CD4-positive, alpha-beta T cell treated with Interleukin-15 for 1 hour (primary cell): ENCODE results near the gene CLCF1.

Experiments used
- DNase-seq: peaks from one replicate; pipeline ENCODE4 v3.0.0-alpha.2; 2020

Gene CLCF1

GRCh38 chr11:67372993-67373647 is at the start of gene CLCF1:
Gene CLCF1 (minus strand): TSS chr11:67373598. CDS start chr11:67373539, 59 bp downstream.
- peak; percentile 55 for DNase-seq

GRCh38 chr11:67422891-67423290 is 49.5 kb upstream of the CLCF1 start:
- DNase-seq: no peak

- no peak for DNase-seq
Measured at GRCh38 chr11:67421430-67422031, 48.1 kb upstream of the CLCF1 start.

- DNase-seq: peak; percentile 97
Measured at GRCh38 chr11:67420646-67421429, 47.4 kb upstream of the CLCF1 start.

- no peak for DNase-seq
Measured at GRCh38 chr11:67420147-67420645, 46.8 kb upstream of the CLCF1 start.

- DNase-seq: no peak
Measured at GRCh38 chr11:67419325-67420049, 46.1 kb upstream of the CLCF1 start.

- peak; percentile 71 for DNase-seq
Measured at GRCh38 chr11:67418476-67419281, 45.3 kb upstream of the CLCF1 start.

GRCh38 chr11:67417425-67417824 is 44.0 kb upstream of the CLCF1 start:
- no peak for DNase-seq

- peak; percentile 88 for DNase-seq
Measured at GRCh38 chr11:67416416-67417335, 43.3 kb upstream of the CLCF1 start.

GRCh38 chr11:67415501-67416304 is 42.3 kb upstream of the CLCF1 start, which contains the start of gene CARNS1:
Gene CARNS1 (plus strand): TSS chr11:67415678. CDS start chr11:67416200, 522 bp downstream.
- DNase-seq: no peak

- DNase-seq: no peak
Measured at GRCh38 chr11:67413266-67413849, 40.0 kb upstream of the CLCF1 start.

- DNase-seq: no peak
Measured at GRCh38 chr11:67412495-67413179, 39.2 kb upstream of the CLCF1 start.

- no peak for DNase-seq
Measured at GRCh38 chr11:67411785-67412152, 38.4 kb upstream of the CLCF1 start.

GRCh38 chr11:67410984-67411784 is 37.8 kb upstream of the CLCF1 start:
- DNase-seq: no peak

- no peak for DNase-seq
Measured at GRCh38 chr11:67410369-67410831, 37.0 kb upstream of the CLCF1 start.

GRCh38 chr11:67409781-67410368 is 36.5 kb upstream of the CLCF1 start:
- peak; percentile 50 for DNase-seq

- peak; percentile 78 for DNase-seq
Measured at GRCh38 chr11:67409261-67409666, 35.9 kb upstream of the CLCF1 start.
